AG09309 (cell line): Measurements from ENCODE around the gene DNAH14.
"Not testable (repeated sequence)": the region's sequence is repeated elsewhere in the genome, so short reads cannot be mapped to it uniquely, and the experiment has no call there.

Experiments
- DNase-seq: peaks from one replicate; pipeline ENCODE4 v3.0.0-alpha.2; 2010; ENCODE audit warnings: low read depth
- H3K4me3 ChIP-seq: 2 replicates; pipeline ENCODE4 v1.5.1; 2011; ENCODE audit warnings: mild to moderate bottlenecking, low read depth, low read length, moderate library complexity; ENCODE audit not compliant: control insufficient read depth
- CTCF ChIP-seq: IDR thresholded peaks from 2 replicates; pipeline ENCODE4 v1.5.1; 2011; ENCODE audit warnings: mild to moderate bottlenecking, low read depth, low read length, inconsistent platforms; ENCODE audit not compliant: insufficient read depth, control insufficient read depth; ENCODE audit errors: missing control alignments

DNAH14 gene

GRCh38 chr1:225277445-225277844 is 348.0 kb downstream of the DNAH14 start:
- no peak for DNase-seq
- no peak for TF ChIP-seq CTCF
- no peak overlapping the region for H3K4me3 ChIP-seq

- no peak for TF ChIP-seq CTCF
- H3K4me3 ChIP-seq, result no peak overlapping the region
- DNase-seq, result no peak
These were observed 351.1 kb downstream of the DNAH14 start for GRCh38 chr1:225280563-225280962.

GRCh38 chr1:225290244-225290643 is 360.8 kb downstream of the DNAH14 start:
- TF ChIP-seq CTCF, result no peak
- no peak for DNase-seq
- no peak overlapping the region for H3K4me3 ChIP-seq

- no peak for TF ChIP-seq CTCF
- DNase-seq, result no peak
- H3K4me3 ChIP-seq, result no peak overlapping the region
These were observed 370.1 kb downstream of the DNAH14 start for GRCh38 chr1:225299624-225300023.

GRCh38 chr1:225300381-225300780 is 370.9 kb downstream of the DNAH14 start:
- no peak overlapping the region for H3K4me3 ChIP-seq
- DNase-seq, result no peak
- TF ChIP-seq CTCF, result no peak

- H3K4me3 ChIP-seq, result no peak overlapping the region
- no peak for TF ChIP-seq CTCF
- no peak for DNase-seq
These were observed 375.5 kb downstream of the DNAH14 start for GRCh38 chr1:225304996-225305395.

- DNase-seq, H3K4me3 ChIP-seq: not testable (repeated sequence)
These were observed 381.1 kb downstream of the DNAH14 start for GRCh38 chr1:225310544-225310943.
